ENCODE results near the gene RBM25.

Gene RBM25

GRCh38 chr14:73100334-73100733 lies 42.0 kb downstream of the RBM25 start:
- CTCF ChIA-PET: interaction anchor here (0.8 to 1.7 kb wide), 4 partner anchors 9 to 371 kb away, joined by 3 read pairs; no protein-coding TSS in a partner anchor
- no peak for DNase-seq (ENCODE audit: extremely low spot score)
- POLR2A ChIA-PET: no interaction called here
- TF ChIP-seq CTCF (IDR thresholded peaks at IDR 0.05; ENCODE audit: control extremely low read depth, extremely low read depth, low read depth, missing control alignments): no peak

GRCh38 chr14:73102806-73103497 lies 44.6 kb downstream of the RBM25 start:
- POLR2A ChIA-PET: no interaction called here

GRCh38 chr14:73105050-73105449 lies 46.7 kb downstream of the RBM25 start:
- ChIA-PET CTCF (interaction anchor here (1.0 to 1.5 kb wide), 2 partner anchors 11 to 46 kb away, joined by 3 read pairs; no protein-coding TSS in a partner anchor), POLR2A (interaction anchor here (0.6 kb wide), 1 partner anchor 46 kb away, joined by 6 read pairs; no protein-coding TSS in a partner anchor)
- DNase-seq (ENCODE audit: extremely low spot score): no peak
- TF ChIP-seq CTCF (IDR thresholded peaks at IDR 0.05; ENCODE audit: control extremely low read depth, extremely low read depth, low read depth, missing control alignments): no peak

More at GRCh38 chr14:73102806-73103497, 44.6 kb downstream of the RBM25 start:
- no peak for DNase-seq (ENCODE audit: extremely low spot score)
- no peak for TF ChIP-seq CTCF (IDR thresholded peaks at IDR 0.05; ENCODE audit: control extremely low read depth, extremely low read depth, low read depth, missing control alignments)
- CTCF ChIA-PET: no interaction called here

GRCh38 chr14:73105727-73106126 lies 47.4 kb downstream of the RBM25 start:
- ChIA-PET POLR2A (no interaction called here), CTCF (no interaction called here)
- DNase-seq (ENCODE audit: extremely low spot score): no peak
- no peak for TF ChIP-seq CTCF (IDR thresholded peaks at IDR 0.05; ENCODE audit: control extremely low read depth, extremely low read depth, low read depth, missing control alignments)

GRCh38 chr14:73116079-73116665 lies 57.8 kb downstream of the RBM25 start:
- no peak for TF ChIP-seq CTCF (IDR thresholded peaks at IDR 0.05; ENCODE audit: control extremely low read depth, extremely low read depth, low read depth, missing control alignments)
- CTCF ChIA-PET: interaction anchor here (1.1 to 1.2 kb wide), 2 partner anchors 10 to 12 kb away, joined by 3 read pairs; no protein-coding TSS in a partner anchor
- POLR2A ChIA-PET: no interaction called here
- DNase-seq (ENCODE audit: extremely low spot score): no peak

GRCh38 chr14:73124180-73124894 lies 66.0 kb downstream of the RBM25 start:
- ChIA-PET CTCF (interaction anchor here (0.9 kb wide), 1 partner anchor 10 kb away, joined by 3 read pairs; no protein-coding TSS in a partner anchor), POLR2A (no interaction called here)
- TF ChIP-seq CTCF (IDR thresholded peaks at IDR 0.05; ENCODE audit: control extremely low read depth, extremely low read depth, low read depth, missing control alignments): no peak
- DNase-seq (ENCODE audit: extremely low spot score): no peak

All from GM10248 (cell line).